ENCODE data around the gene ARL5A.

GRCh38 chr2:151765760-151766410, 62.3 kb downstream of the ARL5A start:
- TF ChIP-seq CTCF (IDR thresholded peaks at IDR 0.05), result no peak
- TF ChIP-seq POLR2A (IDR thresholded peaks at IDR 0.05), result no peak

Measured in lower leg skin (tissue), 3 donors.